Esophagus squamous epithelium (tissue), 5 donors: ENCODE results near the gene CCDC122. TPM values are rescaled to one million over a fixed set of nuclear protein-coding genes. Genes with fewer than 3 reads are reported as not detected.

Source experiments
- DNase-seq: peaks from one replicate; lab custom pipeline; 2025; lab: John Stamatoyannopoulos, UW
- H3K27ac ChIP-seq, 4 donors: fragments of 200-600 bp; sonication (generic); one replicate each; pipeline ENCODE4 v1.5.1; 2016 to 2019; ENCODE audit warnings: mild to moderate bottlenecking in 1 of 4
- H3K27me3 ChIP-seq, 4 donors: fragments of 200-600 bp; sonication (generic); 1 replicate in 3 of 4; 2 replicates in 1 of 4; pipeline versions ENCODE4 v1.5.1 to v1.6.0; 2017 to 2021; ENCODE audit warnings: antibody characterized with exemption in 1 of 4
- H3K36me3 ChIP-seq, 3 donors: fragments of 200-600 bp; sonication (generic); one replicate each; pipeline ENCODE4 v1.5.1; 2016 to 2019
- H3K4me1 ChIP-seq, 3 donors: fragments of 200-600 bp; sonication (generic); one replicate each; pipeline ENCODE4 v1.5.1; 2017 to 2019
- H3K4me3 ChIP-seq, 4 donors: fragments of 200-600 bp; sonication (generic); 1 replicate in 3 of 4; 2 replicates in 1 of 4; pipeline ENCODE4 v1.5.1; 2016 to 2019; ENCODE audit warnings: mild to moderate bottlenecking in 2 of 4, moderate library complexity in 1 of 4
- H3K9me3 ChIP-seq, 3 donors: fragments of 200-600 bp; sonication (generic); one replicate each; pipeline ENCODE4 v1.5.1; 2016 to 2019
- POLR2A ChIP-seq, 4 donors: fragments of 450-650 bp; IDR thresholded peaks; one replicate each; pipeline ENCODE4 v1.6.1; 2017; ENCODE audit warnings: antibody characterized with exemption in 4 of 4, mild to moderate bottlenecking in 4 of 4, moderate library complexity in 3 of 4
- WGBS, 2 donors: methylation state at CpG; one replicate each; pipeline ENCODE4 v1.1.5; 2018; 5-methylcytosine and 5-hydroxymethylcytosine counted together
- intact Hi-C: fragments of 100-400 bp; cut with DNase I; formaldehyde crosslinking; loops from one replicate; pipeline ENCODE4 v1.15.0; 2022
- total RNA-seq, 4 donors: library from RNA; depleted of rRNA; stranded (reverse); fragments of >200 nt; gene quantifications; one replicate each; pipeline ENCODE4 v1.1.0, GENCODE V29; 2016
- TF ChIP-seq, protein P1 (sequence below), 6 experiments: fragments of 450-650 bp in 4 of 6; fragments of 200-600 bp in 2 of 6; sonication (generic) in 2 of 6; IDR thresholded peaks; one replicate each; pipeline ENCODE4 v1.5.1; 2016 to 2019; ENCODE audit warnings: antibody characterized with exemption in 6 of 6, mild to moderate bottlenecking in 4 of 6, moderate library complexity in 4 of 6
- donor health status: DM: yes; HTN: yes; CAD: no.

CCDC122 gene
- total RNA-seq, 4 donors from 2014 or later: 0.87 to 16.8 (median 2.1) TPM

- H3K4me3 ChIP-seq: no peak overlapping the region
- 78 to 92% methylated on average over 4 of the region's 4 CpGs for WGBS, 2 donors
- H3K9me3 ChIP-seq: no peaks in the 10 kb centered on the region
- DNase-seq: no peak
- H3K4me1 ChIP-seq: no peaks in the 10 kb centered on the region
- H3K27ac ChIP-seq: no peak overlapping the region
- peaks cover 0 to 13% (median 0%) of the 10 kb centered on the region in 3 donors for H3K36me3 ChIP-seq
- no peaks in the 10 kb centered on the region for H3K27me3 ChIP-seq
- intact Hi-C loops: no loop called here
- TF ChIP-seq POLR2A (IDR thresholded peaks at IDR 0.05): no peak
- TF ChIP-seq, protein P1, sequence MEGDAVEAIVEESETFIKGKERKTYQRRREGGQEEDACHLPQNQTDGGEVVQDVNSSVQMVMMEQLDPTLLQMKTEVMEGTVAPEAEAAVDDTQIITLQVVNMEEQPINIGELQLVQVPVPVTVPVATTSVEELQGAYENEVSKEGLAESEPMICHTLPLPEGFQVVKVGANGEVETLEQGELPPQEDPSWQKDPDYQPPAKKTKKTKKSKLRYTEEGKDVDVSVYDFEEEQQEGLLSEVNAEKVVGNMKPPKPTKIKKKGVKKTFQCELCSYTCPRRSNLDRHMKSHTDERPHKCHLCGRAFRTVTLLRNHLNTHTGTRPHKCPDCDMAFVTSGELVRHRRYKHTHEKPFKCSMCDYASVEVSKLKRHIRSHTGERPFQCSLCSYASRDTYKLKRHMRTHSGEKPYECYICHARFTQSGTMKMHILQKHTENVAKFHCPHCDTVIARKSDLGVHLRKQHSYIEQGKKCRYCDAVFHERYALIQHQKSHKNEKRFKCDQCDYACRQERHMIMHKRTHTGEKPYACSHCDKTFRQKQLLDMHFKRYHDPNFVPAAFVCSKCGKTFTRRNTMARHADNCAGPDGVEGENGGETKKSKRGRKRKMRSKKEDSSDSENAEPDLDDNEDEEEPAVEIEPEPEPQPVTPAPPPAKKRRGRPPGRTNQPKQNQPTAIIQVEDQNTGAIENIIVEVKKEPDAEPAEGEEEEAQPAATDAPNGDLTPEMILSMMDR (IDR thresholded peaks at IDR 0.05): no peak
Observed at GRCh38 chr13:43864921-43865320, 14.6 kb downstream of the CCDC122 start.

- H3K4me3 ChIP-seq: no peak overlapping the region
- H3K4me1 ChIP-seq: no peaks in the 10 kb centered on the region
- no peak for DNase-seq
- WGBS, 2 donors: 100% methylated on average over 1 of the region's 1 CpG
- no peaks in the 10 kb centered on the region for H3K9me3 ChIP-seq
- TF ChIP-seq, protein P1 (IDR thresholded peaks at IDR 0.05): no peak
- no peak for TF ChIP-seq POLR2A (IDR thresholded peaks at IDR 0.05)
- H3K36me3 ChIP-seq: peaks cover 0 to 18% (median 0%) of the 10 kb centered on the region in 3 donors
- no peak overlapping the region for H3K27ac ChIP-seq
- intact Hi-C loops: no loop called here
- no peaks in the 10 kb centered on the region for H3K27me3 ChIP-seq
Observed at GRCh38 chr13:43861863-43862262, 17.7 kb downstream of the CCDC122 start.

- intact Hi-C loops: no loop called here
- no peaks in the 10 kb centered on the region for H3K27me3 ChIP-seq
Observed at GRCh38 chr13:43852923-43853404, 26.6 kb downstream of the CCDC122 start.

DNA sequence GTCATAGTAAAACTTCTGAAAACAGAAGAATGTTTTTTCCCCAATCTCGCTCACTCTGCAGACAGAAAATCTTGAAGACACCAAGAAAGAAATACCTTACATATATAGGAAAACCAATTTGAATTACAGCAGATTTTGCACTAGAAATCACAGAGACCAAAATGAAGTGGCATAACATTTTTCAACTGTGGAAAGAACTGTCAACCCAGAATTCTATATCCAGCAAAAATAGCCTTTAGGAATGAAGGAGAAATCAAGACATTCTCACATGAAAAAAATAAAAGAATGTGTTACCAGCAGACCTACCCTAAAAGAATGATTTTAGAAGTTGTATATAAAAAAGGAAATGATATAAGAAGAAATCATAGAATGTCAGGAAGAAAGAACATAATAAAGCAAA, 28.7 kb downstream of the CCDC122 start:
- Histone ChIP-seq H3K27me3 (no peaks in the 10 kb centered on the region), H3K9me3 (peaks cover 0 to 40% (median 22%) of the 10 kb centered on the region in 3 donors), H3K36me3 (peaks cover 0 to 30% (median 0%) of the 10 kb centered on the region in 3 donors), H3K4me1 (no peaks in the 10 kb centered on the region), H3K27ac (no peak overlapping the region), H3K4me3 (no peak overlapping the region)
- TF ChIP-seq POLR2A (IDR thresholded peaks at IDR 0.05): no peak
- TF ChIP-seq, protein P1 (IDR thresholded peaks at IDR 0.05): no peak
- intact Hi-C loops: no loop called here
- DNase-seq: no peak
- WGBS, 2 donors: 74 to 94% methylated on average over 1 of the region's 1 CpG

More at GRCh38 chr13:43852923-43853404, 26.6 kb downstream of the CCDC122 start:
- no peak for DNase-seq
- 88 to 94% methylated on average over 1 of the region's 1 CpG for WGBS, 2 donors
- Histone ChIP-seq H3K27ac (no peak overlapping the region), H3K4me3 (no peak overlapping the region), H3K36me3 (peaks cover 0 to 36% (median 0%) of the 10 kb centered on the region in 3 donors), H3K9me3 (peaks cover 0 to 40% (median 22%) of the 10 kb centered on the region in 3 donors), H3K4me1 (no peaks in the 10 kb centered on the region)
- no peak for TF ChIP-seq POLR2A (IDR thresholded peaks at IDR 0.05)
- TF ChIP-seq, protein P1 (IDR thresholded peaks at IDR 0.05): no peak

GRCh38 chr13:43848001-43848649, 31.4 kb downstream of the CCDC122 start:
- intact Hi-C loops: no loop called here
- 62 to 71% methylated on average over 1 of the region's 1 CpG for WGBS, 2 donors
- Histone ChIP-seq H3K27me3 (no peaks in the 10 kb centered on the region), H3K4me3 (no peak overlapping the region), H3K9me3 (peaks cover 0 to 34% (median 19%) of the 10 kb centered on the region in 3 donors), H3K4me1 (no peaks in the 10 kb centered on the region), H3K36me3 (peaks cover 0 to 30% (median 0%) of the 10 kb centered on the region in 3 donors), H3K27ac (no peak overlapping the region)
- DNase-seq: no peak
- TF ChIP-seq, protein P1 (IDR thresholded peaks at IDR 0.05): no peak
- no peak for TF ChIP-seq POLR2A (IDR thresholded peaks at IDR 0.05)
